GM12878 (cell line): ENCODE measurements around the gene BIVM. TPM values are rescaled to one million over a fixed set of nuclear protein-coding genes. Genes with fewer than 3 reads are reported as not detected.

Experiments
- ATAC-seq: fragments of 200-7000 bp; cut with Tn5 transposase; 3 replicates; pipeline ENCODE4 v1.9.1; 2020; ENCODE audit warnings: mild to moderate bottlenecking, moderate library complexity
- BruUV-seq: library from RNA; stranded (reverse); fragments of 400-500 nt; replicated peaks from 2 replicates; lab custom pipeline; 2021; lab: Mats Ljungman, UMichigan
- CTCF ChIA-PET: fragments of 300-600 bp; sonication (Branson Sonifier 250); formaldehyde crosslinking; extraction: SDS; loops from one replicate; lab custom pipeline; 2021; ENCODE audit warnings: inconsistent platforms; lab: Yijun Ruan, JAX
- POLR2A ChIA-PET: fragments of 350-600 bp; formaldehyde crosslinking; extraction: SDS; loops from one replicate; lab custom pipeline; 2021; ENCODE audit warnings: inconsistent platforms; lab: Charles Lee
- RAD21 ChIA-PET: fragments of 300-600 bp; sonication (Branson Sonifier 250); formaldehyde crosslinking; loops from one replicate; lab custom pipeline; 2023; ENCODE audit warnings: antibody characterized with exemption; ENCODE audit not compliant: unreplicated experiment; lab: Charles Lee
- SMC1A ChIA-PET: fragments of 300-600 bp; sonication (Branson Sonifier 250); formaldehyde crosslinking; loops from one replicate; lab custom pipeline; 2023; ENCODE audit not compliant: unreplicated experiment, uncharacterized antibody; lab: Charles Lee
- DNase-seq: peaks from one replicate; pipeline ENCODE4 v3.0.0-alpha.2; 2011; ENCODE audit warnings: low read depth, low spot score
- FAIRE-seq: peaks from 3 replicates; lab custom pipeline; 2011; peaks lifted over from hg19 to GRCh38; lab: Jason Lieb, UNC
- H2AFZ ChIP-seq: 2 replicates; pipeline ENCODE4 v1.6.0; 2011; ENCODE audit warnings: low read depth, low read length, control low read depth; ENCODE audit not compliant: control insufficient read depth
- H3K27ac ChIP-seq: 2 replicates; pipeline ENCODE4 v1.5.1; 2011; ENCODE audit warnings: control low read depth; ENCODE audit not compliant: control insufficient read depth, insufficient read depth
- H3K27me3 ChIP-seq, 2 experiments: replicated peaks in 1 of 2; 2 replicates each; pipeline versions ENCODE4 v1.6.0 to v1.6.1; 2011; ENCODE audit warnings: low read length in 1 of 2; ENCODE audit not compliant: control insufficient read depth in 2 of 2, insufficient read depth in 2 of 2
- H3K36me3 ChIP-seq, 2 experiments: 2 replicates each; pipeline ENCODE4 v1.5.1; 2011; ENCODE audit warnings: low read length in 1 of 2; ENCODE audit not compliant: control insufficient read depth in 2 of 2, insufficient read depth in 2 of 2
- H3K4me1 ChIP-seq: 2 replicates; pipeline ENCODE4 v1.6.1; 2011; ENCODE audit warnings: mild to moderate bottlenecking, low read length, moderate library complexity, mixed read lengths; ENCODE audit not compliant: control insufficient read depth, insufficient read depth
- H3K4me2 ChIP-seq: 2 replicates; pipeline ENCODE4 v1.6.0; 2011; ENCODE audit warnings: control low read depth; ENCODE audit not compliant: control insufficient read depth, insufficient read depth
- H3K4me3 ChIP-seq: fragments of 200-600 bp; sonication (generic); 2 replicates; pipeline ENCODE4 v1.5.1; 2016
- H3K79me2 ChIP-seq: 2 replicates; pipeline ENCODE4 v1.6.0; 2011; ENCODE audit warnings: low read length; ENCODE audit not compliant: control insufficient read depth, insufficient read depth
- H3K9ac ChIP-seq: 2 replicates; pipeline ENCODE4 v1.8.0; 2011; ENCODE audit warnings: low read length, control low read depth, mixed read lengths; ENCODE audit not compliant: control insufficient read depth, insufficient read depth
- H3K9me3 ChIP-seq: replicated peaks from 3 replicates; pipeline ENCODE4 v1.5.1; 2011; ENCODE audit warnings: mild to moderate bottlenecking, low read length; ENCODE audit not compliant: control insufficient read depth, insufficient read depth
- H4K20me1 ChIP-seq: 2 replicates; pipeline ENCODE4 v1.6.0; 2011; ENCODE audit not compliant: control insufficient read depth, insufficient read depth
- BCL11A ChIP-seq: IDR thresholded peaks from 2 replicates; pipeline ENCODE4 v1.6.1; 2011; ENCODE audit warnings: low read depth, low read length
- CBX5 ChIP-seq: sonication (generic); IDR thresholded peaks from 2 replicates; pipeline ENCODE4 v1.6.1; 2016; ENCODE audit warnings: low read depth, moderate library complexity, mild to moderate bottlenecking, inconsistent platforms
- CEBPB ChIP-seq, 2 experiments: fragments of 150-350 bp in 1 of 2; IDR thresholded peaks; 2 replicates each; pipeline ENCODE4 v1.6.1; 2012 to 2014; ENCODE audit warnings: low read depth in 2 of 2, low read length in 2 of 2, borderline replicate concordance in 1 of 2, inconsistent platforms in 1 of 2
- CHD4 ChIP-seq: fragments of 200-600 bp; sonication (generic); IDR thresholded peaks from 2 replicates; pipeline ENCODE4 v1.6.1; 2016; ENCODE audit warnings: mild to moderate bottlenecking
- EP300 ChIP-seq, 2 experiments: fragments of 150-350 bp in 1 of 2; IDR thresholded peaks; 2 replicates each; pipeline ENCODE4 v1.6.1; 2011 to 2012; ENCODE audit warnings: low read depth in 2 of 2, low read length in 2 of 2, borderline replicate concordance in 1 of 2, improper control_type of control experiment in 1 of 2, inconsistent platforms in 1 of 2; ENCODE audit not compliant: control insufficient read depth in 1 of 2
- ETV6 ChIP-seq, 2 experiments: fragments of 450-650 bp in 1 of 2; IDR thresholded peaks in 1 of 2; conservative IDR thresholded peaks in 1 of 2; 2 replicates each; pipeline ENCODE4 v1.6.1; 2014; ENCODE audit warnings: antibody characterized with exemption in 1 of 2, borderline replicate concordance in 1 of 2, low read depth in 1 of 2, mild to moderate bottlenecking in 1 of 2, moderate library complexity in 1 of 2
- FOS ChIP-seq: IDR thresholded peaks from 3 replicates; pipeline ENCODE4 v1.6.1; 2011; ENCODE audit warnings: borderline replicate concordance; ENCODE audit not compliant: insufficient read length; ENCODE audit errors: extremely low read depth
- KLF5 ChIP-seq: fragments of 450-650 bp; IDR thresholded peaks from 2 replicates; pipeline ENCODE4 v1.6.1; 2014; ENCODE audit warnings: mild to moderate bottlenecking; ENCODE audit not compliant: partially characterized antibody
- MEF2A ChIP-seq: IDR thresholded peaks from 2 replicates; pipeline ENCODE4 v1.6.1; 2011; ENCODE audit warnings: low read depth, mild to moderate bottlenecking, low read length, moderate library complexity; ENCODE audit not compliant: insufficient read depth
- MTA2 ChIP-seq: fragments of 450-650 bp; IDR thresholded peaks from 2 replicates; pipeline ENCODE4 v1.6.1; 2016; ENCODE audit warnings: low read depth, mild to moderate bottlenecking, moderate library complexity
- PKNOX1 ChIP-seq: fragments of 450-650 bp; IDR thresholded peaks from 2 replicates; pipeline ENCODE4 v1.6.1; 2016; ENCODE audit warnings: mild to moderate bottlenecking
- PML ChIP-seq: IDR thresholded peaks from 2 replicates; pipeline ENCODE4 v1.6.1; 2012; ENCODE audit warnings: low read length, inconsistent platforms
- POLR2AphosphoS2 ChIP-seq: IDR thresholded peaks from 2 replicates; pipeline ENCODE4 v1.6.1; 2011; ENCODE audit warnings: low read depth, mild to moderate bottlenecking, low read length, improper control_type of control experiment, moderate library complexity
- RCOR1 ChIP-seq: conservative IDR thresholded peaks from 2 replicates; pipeline ENCODE4 v1.6.1; 2012; ENCODE audit warnings: low read depth, low read length, improper control_type of control experiment
- RELA ChIP-seq: fragments of 450-650 bp; IDR thresholded peaks from 2 replicates; pipeline ENCODE4 v1.8.0; 2014; ENCODE audit warnings: borderline replicate concordance; ENCODE audit not compliant: partially characterized antibody
- TARDBP ChIP-seq: IDR thresholded peaks from 2 replicates; pipeline ENCODE4 v1.6.1; 2016; ENCODE audit warnings: borderline replicate concordance
- WRNIP1 ChIP-seq: IDR thresholded peaks from 2 replicates; pipeline ENCODE4 v1.6.1; 2011; ENCODE audit warnings: low read depth, low read length, improper control_type of control experiment, borderline replicate concordance
- ZNF217 ChIP-seq: fragments of 450-650 bp; IDR thresholded peaks from 2 replicates; pipeline ENCODE4 v1.6.1; 2017; ENCODE audit warnings: antibody characterized with exemption, mild to moderate bottlenecking
- WGBS: methylation state at CpG from one replicate; pipeline ENCODE4 v1.1.6; 2016; ENCODE audit warnings: low lambda C conversion rate; ENCODE audit not compliant: insufficient replicate concordance, insufficient coverage; ENCODE audit errors: missing lambda C conversion rate; 5-methylcytosine and 5-hydroxymethylcytosine counted together
- in situ Hi-C: fragments of 300-500 bp; cut with MboI; formaldehyde crosslinking; loops from 9 replicates; pipeline ENCODE4 v1.14.3; 2018; ENCODE audit warnings: mixed read lengths
- intact Hi-C: fragments of 100-400 bp; cut with micrococcal nuclease; formaldehyde crosslinking; loops from one replicate; pipeline ENCODE4 v1.14.2; 2022; ENCODE audit not compliant: unreplicated experiment
- polyA plus RNA-seq, 11 experiments: library from polyadenylated mRNA; depleted of rRNA in 4 of 11; unstranded in 6 of 11; stranded (reverse) in 5 of 11; fragments of >200 nt; fragmentation: Nextera tagmentation in 4 of 11; fragmentation: Illumina TruSeq in 1 of 11; extraction: Ambion mirVana in 4 of 11; extraction: Trizol in 1 of 11; gene quantifications; 1 replicate in 1 of 11; 2 replicates in 10 of 11; pipeline versions ENCODE4 v1.2.1 to v1.2.3, GENCODE V29; 2011 to 2016; ENCODE audit warnings: inconsistent platforms in 2 of 11, missing spikeins in 2 of 11, low read depth in 1 of 11
- total RNA-seq, 4 experiments: library from RNA; depleted of rRNA in 3 of 4; stranded (reverse); fragments of >200 nt in 3 of 4; fragmentation: Illumina TruSeq in 1 of 4; extraction: Trizol in 1 of 4; gene quantifications; 2 replicates each; pipeline versions ENCODE4 v1.2.1 to v1.2.3, GENCODE V29; 2013 to 2021

BIVM gene
- total and polyA plus RNA-seq, 10 of the 15 experiments (the other 5 are each of a cell fraction or from before 2014, with no cell fraction given), result 3.4 to 20.1 (median 14.1) TPM

- Histone ChIP-seq H4K20me1 (no peaks in the 10 kb centered on the region), H3K27ac (no peak overlapping the region), H3K4me2 (no peak overlapping the region), H2AFZ (no peak overlapping the region), H3K79me2 (no peaks in the 10 kb centered on the region), H3K27me3 (no peaks in the 10 kb centered on the region), H3K36me3 (peaks cover 0 to 7% of the 10 kb centered on the region in 2 experiments; a peak in 2 of 4 replicates), H3K9me3 (no peaks in the 10 kb centered on the region), H3K4me3 (no peak overlapping the region), H3K9ac (no peak overlapping the region), H3K4me1 (no peaks in the 10 kb centered on the region)
- CTCF ChIA-PET, result interaction anchor here (1.6 kb wide), 1 partner anchor 11 kb away, joined by 4 read pairs; no protein-coding TSS in a partner anchor
- DNase-seq (no peak), FAIRE-seq (no peak), ATAC-seq (no peak)
- RAD21 ChIA-PET, result no interaction called here
- in situ Hi-C loops (no loop called here), intact Hi-C loops (no loop called here)
- BruUV-seq, result no TSS peak
- SMC1A ChIA-PET, result interaction anchor here (1.5 to 1.8 kb wide), 2 partner anchors 9 to 31 kb away, joined by 3 to 4 read pairs; no protein-coding TSS in a partner anchor
- POLR2A ChIA-PET, result interaction anchor here (1.6 kb wide), 1 partner anchor 12 kb away, joined by 3 read pairs; no protein-coding TSS in a partner anchor
- TF ChIP-seq CEBPB (IDR thresholded peaks at IDR 0.05; ENCODE audit: borderline replicate concordance in 1 of 2, low read depth in 2 of 2, low read length in 2 of 2), result no peak
- no peak for TF ChIP-seq WRNIP1
- no peak for TF ChIP-seq RCOR1
- TF ChIP-seq KLF5, result no peak
- no peak for TF ChIP-seq MEF2A
- no peak for TF ChIP-seq MTA2
- no peak for TF ChIP-seq BCL11A
- WGBS, result 90% methylated on average over 8 of the region's 8 CpGs
Measured at GRCh38 chr13:102788683-102789082, 10.2 kb upstream of the BIVM start.

GRCh38 chr13:102792396-102792795 lies 6.5 kb upstream of the BIVM start:
- SMC1A ChIA-PET, result no interaction called here
- no peaks in the 10 kb centered on the region for H4K20me1 ChIP-seq
- 40% methylated on average over 1 of the region's 1 CpG for WGBS
- no peaks in the 10 kb centered on the region; a peak in 2 of 4 replicates for H3K36me3 ChIP-seq
- POLR2A ChIA-PET, result no interaction called here
- BruUV-seq, result no TSS peak
- in situ Hi-C loops (no loop called here), intact Hi-C loops (no loop called here)
- no peak for FAIRE-seq
- no peaks in the 10 kb centered on the region; the same call in 1 of the 2 replicates for H3K79me2 ChIP-seq
- H3K4me3 ChIP-seq, result no peak overlapping the region
- CTCF ChIA-PET, result no interaction called here
- ATAC-seq, result no peak
- H3K4me2 ChIP-seq, result no peak overlapping the region
- no peaks in the 10 kb centered on the region for H3K27me3 ChIP-seq
- H3K27ac ChIP-seq, result no peak overlapping the region
- no peaks in the 10 kb centered on the region for H3K9me3 ChIP-seq
- RAD21 ChIA-PET, result no interaction called here
- no peak overlapping the region for H3K9ac ChIP-seq
- no peak overlapping the region for H2AFZ ChIP-seq
- DNase-seq, result no peak
- no peaks in the 10 kb centered on the region for H3K4me1 ChIP-seq
- no peak for TF ChIP-seq RELA
- TF ChIP-seq TARDBP, result no peak
- TF ChIP-seq ETV6 (conservative IDR thresholded peaks at IDR 0.05 in 1 of 2, IDR thresholded peaks at IDR 0.05 in 1 of 2; ENCODE audit: borderline replicate concordance in 1 of 2, low read depth in 1 of 2), result no peak
- TF ChIP-seq CBX5, result no peak
- no peak for TF ChIP-seq WRNIP1
- TF ChIP-seq ZNF217, result no peak
- no peak for TF ChIP-seq PKNOX1
- no peak for TF ChIP-seq POLR2AphosphoS2
- no peak for TF ChIP-seq EP300 (IDR thresholded peaks at IDR 0.05; ENCODE audit: borderline replicate concordance in 1 of 2, control insufficient read depth in 1 of 2, low read depth in 2 of 2, low read length in 2 of 2)
- no peak for TF ChIP-seq CHD4
- no peak for TF ChIP-seq FOS
- TF ChIP-seq PML, result no peak
